Loucy (cell line): ENCODE measurements around the gene MPPE1.

Source experiments
- EZH2phosphoT487 ChIP-seq: fragments of 200-600 bp; IDR thresholded peaks from 2 replicates; pipeline ENCODE4 v1.6.1; 2018; ENCODE audit warnings: antibody characterized with exemption, mild to moderate bottlenecking, moderate library complexity, borderline replicate concordance
- TF ChIP-seq, protein P1 (sequence below): fragments of 200-600 bp; sonication (generic); conservative IDR thresholded peaks from 2 replicates; pipeline ENCODE4 v1.5.1; 2014; ENCODE audit warnings: mild to moderate bottlenecking, antibody characterized with exemption, low read length

DNA sequence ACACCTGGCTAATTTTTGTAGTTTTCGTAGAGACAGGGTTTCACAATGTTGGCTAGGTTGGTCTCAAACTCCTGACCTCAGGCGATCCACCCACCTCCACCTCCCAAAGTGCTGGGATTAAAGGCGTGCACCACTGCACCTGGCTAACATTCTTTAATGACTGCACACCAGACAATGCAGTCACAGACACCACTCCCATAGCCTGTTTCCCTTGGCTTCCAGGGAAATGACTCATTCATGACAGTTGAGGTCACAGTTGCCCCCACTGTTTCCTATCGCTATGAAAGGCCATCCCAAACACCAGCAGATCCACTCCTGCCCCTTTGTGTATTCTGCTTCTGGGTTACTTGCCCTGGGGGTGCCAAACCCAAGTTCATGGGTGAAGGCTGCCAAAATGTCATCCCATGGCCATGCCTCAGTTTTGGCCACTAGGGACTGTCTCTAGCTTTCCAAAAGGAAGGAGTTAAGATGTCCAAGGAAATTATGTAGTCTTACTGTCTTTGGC lies 48.2 kb downstream of the MPPE1 start:
- TF ChIP-seq, protein P1, sequence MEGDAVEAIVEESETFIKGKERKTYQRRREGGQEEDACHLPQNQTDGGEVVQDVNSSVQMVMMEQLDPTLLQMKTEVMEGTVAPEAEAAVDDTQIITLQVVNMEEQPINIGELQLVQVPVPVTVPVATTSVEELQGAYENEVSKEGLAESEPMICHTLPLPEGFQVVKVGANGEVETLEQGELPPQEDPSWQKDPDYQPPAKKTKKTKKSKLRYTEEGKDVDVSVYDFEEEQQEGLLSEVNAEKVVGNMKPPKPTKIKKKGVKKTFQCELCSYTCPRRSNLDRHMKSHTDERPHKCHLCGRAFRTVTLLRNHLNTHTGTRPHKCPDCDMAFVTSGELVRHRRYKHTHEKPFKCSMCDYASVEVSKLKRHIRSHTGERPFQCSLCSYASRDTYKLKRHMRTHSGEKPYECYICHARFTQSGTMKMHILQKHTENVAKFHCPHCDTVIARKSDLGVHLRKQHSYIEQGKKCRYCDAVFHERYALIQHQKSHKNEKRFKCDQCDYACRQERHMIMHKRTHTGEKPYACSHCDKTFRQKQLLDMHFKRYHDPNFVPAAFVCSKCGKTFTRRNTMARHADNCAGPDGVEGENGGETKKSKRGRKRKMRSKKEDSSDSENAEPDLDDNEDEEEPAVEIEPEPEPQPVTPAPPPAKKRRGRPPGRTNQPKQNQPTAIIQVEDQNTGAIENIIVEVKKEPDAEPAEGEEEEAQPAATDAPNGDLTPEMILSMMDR, result no peak
- no peak for TF ChIP-seq EZH2phosphoT487
